Esophagus muscularis mucosa (tissue), 4 donors: ENCODE data around the gene CLDN7. TPM values are rescaled to one million over a fixed set of nuclear protein-coding genes. Genes with fewer than 3 reads are reported as not detected.

Experiments used
- DNase-seq: peaks from one replicate; pipeline ENCODE4 v3.0.0-alpha.2; 2017; ENCODE audit errors: extremely low spot score
- H3K27ac ChIP-seq, 4 donors: fragments of 200-600 bp; sonication (generic); replicated peaks in 1 of 4; 1 replicate in 3 of 4; 2 replicates in 1 of 4; pipeline ENCODE4 v1.5.1; 2016 to 2019; ENCODE audit warnings: mild to moderate bottlenecking in 1 of 4
- H3K27me3 ChIP-seq, 4 donors: fragments of 200-600 bp; sonication (generic); one replicate each; pipeline versions ENCODE4 v1.5.1 to v1.6.0; 2016 to 2019
- H3K36me3 ChIP-seq, 4 donors: fragments of 200-600 bp; sonication (generic); one replicate each; pipeline ENCODE4 v1.5.1; 2016 to 2019
- H3K4me1 ChIP-seq, 4 donors: fragments of 200-600 bp; sonication (generic); one replicate each; pipeline ENCODE4 v1.5.1; 2016 to 2019
- H3K4me3 ChIP-seq, 4 donors: fragments of 200-600 bp; sonication (generic); 1 replicate in 2 of 4; 2 replicates in 2 of 4; pipeline ENCODE4 v1.5.1; 2016 to 2019; ENCODE audit warnings: mild to moderate bottlenecking in 4 of 4, moderate library complexity in 1 of 4
- H3K9me3 ChIP-seq, 4 donors: fragments of 200-600 bp; sonication (generic); 1 replicate in 3 of 4; 2 replicates in 1 of 4; pipeline ENCODE4 v1.5.1; 2016 to 2019
- CTCF ChIP-seq, 3 experiments: fragments of 200-600 bp in 2 of 3; fragments of 450-650 bp in 1 of 3; sonication (generic) in 2 of 3; IDR thresholded peaks; one replicate each; pipeline ENCODE4 v1.5.1; 2017 to 2019; ENCODE audit warnings: antibody characterized with exemption in 3 of 3, mild to moderate bottlenecking in 2 of 3, moderate library complexity in 1 of 3
- EP300 ChIP-seq: sonication (generic); formaldehyde crosslinking; IDR thresholded peaks from one replicate; pipeline ENCODE4 v1.6.1; 2017; ENCODE audit warnings: antibody characterized with exemption
- POLR2A ChIP-seq: fragments of 450-650 bp; IDR thresholded peaks from one replicate; pipeline ENCODE4 v1.6.1; 2017; ENCODE audit warnings: antibody characterized with exemption, moderate library complexity, mild to moderate bottlenecking, low read depth
- POLR2AphosphoS5 ChIP-seq, 2 donors: sonication (generic); formaldehyde crosslinking; IDR thresholded peaks; one replicate each; pipeline ENCODE4 v1.6.1; 2017; ENCODE audit warnings: antibody characterized with exemption in 2 of 2
- WGBS: methylation state at CpG from one replicate; pipeline ENCODE4 v1.1.5; 2018; 5-methylcytosine and 5-hydroxymethylcytosine counted together
- intact Hi-C: fragments of 100-400 bp; cut with DNase I; formaldehyde crosslinking; loops from one replicate; pipeline ENCODE4 v1.15.1; 2023
- total RNA-seq, 4 donors: library from RNA; depleted of rRNA; stranded (reverse); fragments of >200 nt; gene quantifications; one replicate each; pipeline versions ENCODE4 v1.1.0 to v1.2.1, GENCODE V29; 2016

CLDN7 gene
- total RNA-seq, 4 donors from 2014 or later: 1.7 to 3.4 (median 2.1) TPM

- no peaks in the 10 kb centered on the region for H3K9me3 ChIP-seq
- 94% methylated on average over 6 of the region's 6 CpGs for WGBS
- no peak for TF ChIP-seq EP300
- TF ChIP-seq POLR2A: no peak
- no peak for TF ChIP-seq POLR2AphosphoS5 (IDR thresholded peaks at IDR 0.05)
- TF ChIP-seq CTCF (IDR thresholded peaks at IDR 0.05): no peak
- peaks cover 25 to 40% (median 30%) of the 10 kb centered on the region in 4 donors for H3K4me1 ChIP-seq
- H3K27me3 ChIP-seq: peaks cover 17 to 43% (median 35%) of the 10 kb centered on the region in 4 donors
- no peak overlapping the region for H3K27ac ChIP-seq
- no peak for DNase-seq
- intact Hi-C loops: loop anchor here (10.0 kb wide), 1 partner anchor 295 kb away; the partner anchor contains the start of gene TNFSF13
- no peak overlapping the region for H3K4me3 ChIP-seq
- H3K36me3 ChIP-seq: peaks cover 38 to 52% (median 51%) of the 10 kb centered on the region in 4 donors
Observed at GRCh38 chr17:7259555-7259889, 2.8 kb downstream of the CLDN7 start.

GRCh38 chr17:7258731-7259554, 3.3 kb downstream of the CLDN7 start:
- Histone ChIP-seq H3K4me3 (no peak overlapping the region), H3K27ac (no peak overlapping the region), H3K9me3 (no peaks in the 10 kb centered on the region), H3K27me3 (peaks cover 17 to 37% (median 32%) of the 10 kb centered on the region in 4 donors), H3K4me1 (peaks cover 25 to 40% (median 30%) of the 10 kb centered on the region in 4 donors), H3K36me3 (peaks cover 40 to 58% (median 57%) of the 10 kb centered on the region in 4 donors)
- 84% methylated on average over 7 of the region's 7 CpGs for WGBS
- no peak for DNase-seq
- TF ChIP-seq POLR2AphosphoS5 (IDR thresholded peaks at IDR 0.05): no peak
- TF ChIP-seq CTCF (IDR thresholded peaks at IDR 0.05): no peak
- TF ChIP-seq EP300: no peak
- TF ChIP-seq POLR2A: no peak
- intact Hi-C loops: loop anchor here (10.0 kb wide), 1 partner anchor 296 kb away; the partner anchor contains the start of gene TNFSF13

GRCh38 chr17:7256766-7257456, 5.4 kb downstream of the CLDN7 start:
- Histone ChIP-seq H3K36me3 (peaks cover 40 to 60% (median 57%) of the 10 kb centered on the region in 4 donors), H3K4me1 (peaks cover 22 to 35% (median 27%) of the 10 kb centered on the region in 4 donors), H3K27me3 (peaks cover 6 to 17% (median 12%) of the 10 kb centered on the region in 4 donors), H3K4me3 (no peak overlapping the region), H3K27ac (no peak overlapping the region), H3K9me3 (no peaks in the 10 kb centered on the region)
- WGBS: 89% methylated on average over 8 of the region's 8 CpGs
- no peak for DNase-seq
- intact Hi-C loops: loop anchor here (10.0 kb wide), 1 partner anchor 298 kb away; the partner anchor contains the start of gene TNFSF13
- TF ChIP-seq CTCF (IDR thresholded peaks at IDR 0.05) (no peak), POLR2A (no peak), EP300 (no peak), POLR2AphosphoS5 (IDR thresholded peaks at IDR 0.05) (no peak)

GRCh38 chr17:7254511-7254910, 7.8 kb downstream of the CLDN7 start:
- no peaks in the 10 kb centered on the region for H3K9me3 ChIP-seq
- H3K27ac ChIP-seq: no peak overlapping the region
- no peak for TF ChIP-seq EP300
- TF ChIP-seq CTCF (IDR thresholded peaks at IDR 0.05): no peak
- no peak for TF ChIP-seq POLR2AphosphoS5 (IDR thresholded peaks at IDR 0.05)
- peaks cover 25 to 33% (median 27%) of the 10 kb centered on the region in 4 donors for H3K4me1 ChIP-seq
- WGBS: 85% methylated on average over 4 of the region's 4 CpGs
- no peaks in the 10 kb centered on the region for H3K27me3 ChIP-seq
- no peak overlapping the region for H3K4me3 ChIP-seq
- H3K36me3 ChIP-seq: peaks cover 39 to 58% (median 55%) of the 10 kb centered on the region in 4 donors
- intact Hi-C loops: loop anchor here (10.0 kb wide), 1 partner anchor 300 kb away; the partner anchor contains the start of gene TNFSF13
- DNase-seq: no peak
